OCI-LY3 (cell line): ENCODE results near the gene SCLY.

Experiments
- H2AFZ ChIP-seq: fragments of 200-600, 300-600 bp; shearing (Covaris generic); 2 replicates; pipeline ENCODE4 v1.6.0; 2014; ENCODE audit warnings: antibody characterized with exemption, low read depth, low read length
- H3K27ac ChIP-seq: fragments of 200-600, 300-600 bp; sonication (generic); 2 replicates; pipeline ENCODE4 v1.5.1; 2014; ENCODE audit warnings: mild to moderate bottlenecking, low read length, moderate library complexity, mixed read lengths
- H3K27me3 ChIP-seq: fragments of 200-600, 300-600 bp; sonication (generic); 2 replicates; pipeline ENCODE4 v1.6.1; 2014; ENCODE audit warnings: low read depth, low read length, mixed read lengths
- H3K36me3 ChIP-seq: fragments of 200-600, 300-600 bp; sonication (generic); replicated peaks from 2 replicates; pipeline ENCODE3; 2014; ENCODE audit warnings: low read depth, low read length, mixed read lengths
- H3K4me1 ChIP-seq: fragments of 300-600, 200-600 bp; sonication (generic); 2 replicates; pipeline ENCODE4 v1.6.1; 2014; ENCODE audit warnings: low read length, mixed read lengths
- H3K4me2 ChIP-seq: fragments of 200-600, 300-600 bp; sonication (generic); 2 replicates; pipeline ENCODE4 v1.6.1; 2014; ENCODE audit warnings: low read length, mixed read lengths
- H3K4me3 ChIP-seq: fragments of 300-600, 200-600 bp; sonication (generic); 2 replicates; pipeline ENCODE4 v1.5.1; 2014; ENCODE audit warnings: antibody characterized with exemption, mild to moderate bottlenecking, low read length, moderate library complexity
- H3K79me2 ChIP-seq: fragments of 300-600, 200-600 bp; shearing (Covaris generic); 2 replicates; pipeline ENCODE4 v1.6.1; 2014; ENCODE audit warnings: mild to moderate bottlenecking, low read length, mixed read lengths
- H3K9ac ChIP-seq: fragments of 300-600, 200-600 bp; shearing (Covaris generic); 2 replicates; pipeline ENCODE4 v1.6.0; 2014; ENCODE audit warnings: mild to moderate bottlenecking, low read length, moderate library complexity
- H3K9me3 ChIP-seq: fragments of 200-600, 300-600 bp; shearing (Covaris generic); 2 replicates; pipeline ENCODE4 v1.6.1; 2014; ENCODE audit warnings: low read length, mixed read lengths; ENCODE audit not compliant: insufficient read depth
- H4K20me1 ChIP-seq: fragments of 200-600, 300-600 bp; sonication (generic); 2 replicates; pipeline ENCODE4 v1.6.1; 2016; ENCODE audit warnings: low read length, mixed read lengths; ENCODE audit not compliant: insufficient read depth
- EZH2phosphoT487 ChIP-seq: fragments of 200-600 bp; shearing (Covaris generic); IDR thresholded peaks from 2 replicates; pipeline ENCODE4 v1.6.1; 2018; ENCODE audit warnings: antibody characterized with exemption, mixed run types, low read depth
- TF ChIP-seq, protein P1 (sequence below): fragments of 200-600, 300-600 bp; sonication (generic); IDR thresholded peaks from 2 replicates; pipeline ENCODE4 v1.5.1; 2014; ENCODE audit warnings: antibody characterized with exemption, low read length, low read depth

SCLY gene

DNA sequence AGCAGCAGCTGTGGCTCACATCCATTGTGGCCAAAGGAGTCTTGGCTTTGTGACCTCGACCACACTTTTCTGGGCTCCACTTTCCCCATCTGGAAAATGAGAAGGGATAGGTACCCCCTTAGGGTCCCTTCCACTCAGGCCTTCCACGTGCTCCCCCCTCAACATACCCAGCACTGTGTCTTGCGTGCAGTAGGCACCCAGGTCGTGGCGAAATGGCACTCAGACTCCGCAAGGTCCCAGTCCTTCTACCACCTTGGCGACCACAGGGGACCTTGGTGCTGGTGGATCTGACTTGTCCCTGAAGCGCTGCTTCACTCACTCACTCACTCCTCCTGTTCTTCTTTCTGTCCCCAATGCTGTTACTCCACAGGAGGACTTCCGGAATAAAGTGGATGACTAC, 19.9 kb upstream of the SCLY start:
- Histone ChIP-seq H3K27ac (no peak overlapping the region), H3K4me2 (no peak overlapping the region), H3K4me3 (no peak overlapping the region), H3K27me3 (no peaks in the 10 kb centered on the region), H4K20me1 (no peaks in the 10 kb centered on the region), H2AFZ (no peak overlapping the region), H3K79me2 (no peaks in the 10 kb centered on the region), H3K4me1 (no peaks in the 10 kb centered on the region), H3K9me3 (no peaks in the 10 kb centered on the region), H3K36me3 (no peaks in the 10 kb centered on the region), H3K9ac (no peak overlapping the region)
- TF ChIP-seq EZH2phosphoT487: no peak
- TF ChIP-seq, protein P1, sequence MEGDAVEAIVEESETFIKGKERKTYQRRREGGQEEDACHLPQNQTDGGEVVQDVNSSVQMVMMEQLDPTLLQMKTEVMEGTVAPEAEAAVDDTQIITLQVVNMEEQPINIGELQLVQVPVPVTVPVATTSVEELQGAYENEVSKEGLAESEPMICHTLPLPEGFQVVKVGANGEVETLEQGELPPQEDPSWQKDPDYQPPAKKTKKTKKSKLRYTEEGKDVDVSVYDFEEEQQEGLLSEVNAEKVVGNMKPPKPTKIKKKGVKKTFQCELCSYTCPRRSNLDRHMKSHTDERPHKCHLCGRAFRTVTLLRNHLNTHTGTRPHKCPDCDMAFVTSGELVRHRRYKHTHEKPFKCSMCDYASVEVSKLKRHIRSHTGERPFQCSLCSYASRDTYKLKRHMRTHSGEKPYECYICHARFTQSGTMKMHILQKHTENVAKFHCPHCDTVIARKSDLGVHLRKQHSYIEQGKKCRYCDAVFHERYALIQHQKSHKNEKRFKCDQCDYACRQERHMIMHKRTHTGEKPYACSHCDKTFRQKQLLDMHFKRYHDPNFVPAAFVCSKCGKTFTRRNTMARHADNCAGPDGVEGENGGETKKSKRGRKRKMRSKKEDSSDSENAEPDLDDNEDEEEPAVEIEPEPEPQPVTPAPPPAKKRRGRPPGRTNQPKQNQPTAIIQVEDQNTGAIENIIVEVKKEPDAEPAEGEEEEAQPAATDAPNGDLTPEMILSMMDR: no peak

DNA sequence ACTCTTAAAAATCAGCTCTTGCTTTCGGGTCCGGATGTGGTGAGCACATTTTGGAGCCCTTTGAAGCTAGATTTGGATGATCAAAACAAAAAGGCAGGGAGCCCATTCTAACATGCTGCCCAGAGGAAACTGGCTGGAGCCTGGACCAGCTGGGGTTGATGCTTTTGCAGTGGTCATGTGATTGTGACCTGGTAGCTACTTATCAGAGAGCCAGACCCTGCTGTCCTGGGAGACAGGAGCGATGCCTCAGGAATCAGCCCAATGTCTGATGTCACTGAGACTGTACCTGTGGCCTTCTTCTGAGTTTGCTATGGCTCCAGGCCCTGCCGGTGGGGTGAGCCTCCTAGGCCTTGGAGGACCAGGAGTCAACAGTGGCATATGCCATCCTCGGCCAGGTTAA, 18.7 kb upstream of the SCLY start:
- Histone ChIP-seq H3K4me1 (no peaks in the 10 kb centered on the region), H3K9ac (no peak overlapping the region), H3K27me3 (no peaks in the 10 kb centered on the region), H4K20me1 (no peaks in the 10 kb centered on the region), H3K9me3 (no peaks in the 10 kb centered on the region), H2AFZ (no peak overlapping the region), H3K4me2 (no peak overlapping the region), H3K36me3 (no peaks in the 10 kb centered on the region), H3K79me2 (no peaks in the 10 kb centered on the region), H3K4me3 (no peak overlapping the region), H3K27ac (no peak overlapping the region)
- TF ChIP-seq EZH2phosphoT487: no peak
- TF ChIP-seq, protein P1: no peak

DNA sequence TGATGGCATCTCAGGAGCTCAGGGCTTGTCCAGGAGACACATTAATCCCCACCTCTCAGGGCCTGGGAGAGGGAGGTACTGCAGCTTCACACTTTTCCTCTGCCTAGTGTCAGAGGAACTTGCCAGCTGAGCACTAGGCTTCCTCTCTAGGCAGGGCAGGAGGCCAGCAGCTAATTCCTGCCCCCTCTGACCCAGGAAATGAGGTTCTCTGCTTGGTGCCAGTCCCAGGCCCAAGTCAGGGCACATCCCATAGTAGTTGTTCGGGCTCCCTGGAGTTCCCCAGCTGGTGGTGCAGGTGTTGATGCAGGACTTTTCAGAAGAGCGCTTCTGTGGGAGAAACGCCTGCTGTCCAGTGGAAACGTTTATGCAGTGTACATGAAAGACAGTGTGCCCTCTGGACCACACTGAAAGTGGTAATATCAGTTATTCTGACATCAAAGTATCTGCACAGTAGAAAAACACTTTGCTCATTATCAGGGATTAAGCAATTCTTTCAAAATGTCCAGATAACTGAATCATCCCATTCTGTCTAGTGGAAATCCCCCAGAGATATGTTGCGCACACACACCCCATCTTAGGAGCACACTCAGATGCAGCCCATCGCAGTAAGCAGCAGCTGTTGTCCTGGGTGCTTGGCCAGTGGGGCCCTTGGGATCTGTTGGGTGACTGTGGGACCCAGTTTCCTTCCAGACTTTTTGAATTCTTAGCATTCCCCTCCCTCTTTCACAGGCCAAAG, 17.8 kb upstream of the SCLY start:
- no peak overlapping the region for H2AFZ ChIP-seq
- no peaks in the 10 kb centered on the region for H3K36me3 ChIP-seq
- no peak overlapping the region for H3K4me2 ChIP-seq
- no peak for TF ChIP-seq EZH2phosphoT487
- TF ChIP-seq, protein P1: no peak
- H3K9me3 ChIP-seq: no peaks in the 10 kb centered on the region
- no peaks in the 10 kb centered on the region for H4K20me1 ChIP-seq
- no peak overlapping the region for H3K4me3 ChIP-seq
- no peak overlapping the region for H3K27ac ChIP-seq
- no peaks in the 10 kb centered on the region for H3K4me1 ChIP-seq
- no peaks in the 10 kb centered on the region for H3K27me3 ChIP-seq
- no peaks in the 10 kb centered on the region for H3K79me2 ChIP-seq
- no peak overlapping the region for H3K9ac ChIP-seq

DNA sequence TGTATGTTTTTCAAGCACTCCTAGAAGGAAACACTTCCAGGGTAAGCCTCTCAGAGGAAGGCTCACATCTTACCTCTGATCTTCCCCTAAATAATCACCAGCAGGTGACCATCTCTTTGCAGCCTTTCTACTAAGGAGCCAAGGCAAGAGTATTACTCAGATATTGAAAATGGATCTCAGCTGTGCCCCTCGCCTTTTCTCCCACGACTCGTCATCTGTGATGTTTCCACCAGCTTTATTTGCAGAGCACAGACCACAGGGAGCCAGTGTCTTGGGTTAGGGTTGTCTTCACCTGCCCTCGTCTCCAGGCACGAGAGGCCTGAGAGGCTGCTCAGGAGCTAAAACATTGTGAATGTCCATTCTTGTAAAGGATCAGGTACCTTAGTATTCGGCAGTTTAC, 16.9 kb upstream of the SCLY start:
- H3K9ac ChIP-seq: no peak overlapping the region
- H3K4me2 ChIP-seq: no peak overlapping the region
- no peak overlapping the region for H2AFZ ChIP-seq
- TF ChIP-seq EZH2phosphoT487: no peak
- TF ChIP-seq, protein P1: no peak
- H3K36me3 ChIP-seq: no peaks in the 10 kb centered on the region
- H3K27me3 ChIP-seq: no peaks in the 10 kb centered on the region
- no peak overlapping the region for H3K27ac ChIP-seq
- no peaks in the 10 kb centered on the region for H4K20me1 ChIP-seq
- no peaks in the 10 kb centered on the region for H3K79me2 ChIP-seq
- no peaks in the 10 kb centered on the region for H3K9me3 ChIP-seq
- no peak overlapping the region for H3K4me3 ChIP-seq
- H3K4me1 ChIP-seq: no peaks in the 10 kb centered on the region
